Tibial artery (tissue), 4 donors: ENCODE data around the gene PPAT.

Source experiments
- DNase-seq, 2 donors: peaks; one replicate each; pipeline ENCODE4 v3.0.0-alpha.2; 2019
- H3K27ac ChIP-seq, 2 donors: fragments of 200-600 bp; sonication (generic) in 1 of 2; 1 replicate in 1 of 2; 2 replicates in 1 of 2; pipeline ENCODE4 v1.5.1; 2018 to 2019; ENCODE audit warnings: mild to moderate bottlenecking in 1 of 2
- H3K27me3 ChIP-seq, 2 donors: fragments of 200-600 bp; sonication (generic) in 1 of 2; one replicate each; pipeline versions ENCODE4 v1.5.1 to v1.6.0; 2016 to 2019
- H3K36me3 ChIP-seq, 3 donors: fragments of 200-600 bp; sonication (generic) in 2 of 3; one replicate each; pipeline ENCODE4 v1.5.1; 2016 to 2019; ENCODE audit warnings: mild to moderate bottlenecking in 2 of 3
- H3K4me1 ChIP-seq, 4 donors: fragments of 200-600 bp; sonication (generic) in 2 of 4; 1 replicate in 3 of 4; 2 replicates in 1 of 4; pipeline ENCODE4 v1.5.1; 2016 to 2019
- H3K4me3 ChIP-seq, 2 donors: fragments of 200-600 bp; sonication (generic) in 1 of 2; 1 replicate in 1 of 2; 2 replicates in 1 of 2; pipeline ENCODE4 v1.5.1; 2018 to 2019; ENCODE audit warnings: mild to moderate bottlenecking in 2 of 2
- H3K9me3 ChIP-seq, 3 donors: fragments of 200-600 bp; sonication (generic) in 1 of 3; one replicate each; pipeline ENCODE4 v1.5.1; 2016 to 2019
- CTCF ChIP-seq, 2 experiments: fragments of 200-600 bp in 1 of 2; fragments of 450-650 bp in 1 of 2; IDR thresholded peaks; one replicate each; pipeline ENCODE4 v1.5.1; 2017 to 2019; ENCODE audit warnings: antibody characterized with exemption in 2 of 2, mild to moderate bottlenecking in 1 of 2, moderate library complexity in 1 of 2
- intact Hi-C: fragments of 100-400 bp; cut with DNase I; formaldehyde crosslinking; loops from one replicate; pipeline ENCODE4 v1.15.0; 2023; ENCODE audit warnings: low total_unique reads

Gene PPAT

DNA sequence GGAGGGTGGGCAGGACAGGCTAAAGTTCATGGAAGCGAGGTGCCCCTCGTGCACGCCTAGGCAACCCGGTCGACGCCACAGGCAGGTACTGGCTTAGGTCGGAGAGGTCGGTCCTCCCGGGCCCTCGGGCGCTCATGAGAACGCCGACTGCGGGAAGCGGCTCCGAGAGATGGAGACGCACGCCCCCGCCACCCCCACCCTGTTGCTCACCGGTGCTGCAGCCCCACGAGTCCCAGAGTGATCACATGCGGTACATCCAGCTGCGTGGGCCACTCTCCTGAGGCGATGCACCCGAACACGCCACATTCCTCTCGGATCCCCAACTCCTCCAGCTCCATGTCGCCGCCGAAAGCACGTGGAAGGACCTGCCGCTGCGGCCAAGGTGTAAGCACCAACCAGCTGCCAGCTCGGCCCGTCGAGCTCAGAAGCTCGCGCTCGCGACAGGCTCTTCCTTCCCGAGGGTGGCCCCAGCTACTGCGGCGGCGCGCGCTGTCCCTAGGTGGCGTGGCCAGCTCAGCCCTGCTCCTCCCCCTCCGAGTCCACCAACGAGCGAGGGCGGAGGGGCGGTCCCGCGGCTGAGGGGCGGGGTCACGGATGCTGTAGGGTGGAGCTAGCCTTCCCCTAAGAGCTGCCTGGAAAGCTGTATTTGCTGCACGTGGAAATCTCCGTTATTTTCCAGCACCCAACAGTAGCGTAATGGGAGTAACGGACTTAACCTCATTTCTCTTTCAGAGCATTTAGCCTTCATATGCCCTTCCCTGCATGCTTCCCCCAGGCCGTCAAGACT is at the start of gene PPAT:
PPAT (minus strand) TSS at position 476 of the 787 bp plus-strand sequence; CDS start at position 338, 138 bp downstream.
- DNase-seq = peak; percentile 97 to 99
- Histone ChIP-seq H3K36me3 (no peaks in the 10 kb centered on the region), H3K27ac (peak within 1 kb of the TSS; percentile 84 to 92), H3K4me1 (peaks cover 0 to 22% (median 10%) of the 10 kb centered on the region in 4 donors), H3K27me3 (no peaks in the 10 kb centered on the region), H3K9me3 (no peaks in the 10 kb centered on the region), H3K4me3 (peak within 1 kb of the TSS; percentile 80 to 82)
- TF ChIP-seq CTCF (IDR thresholded peaks at IDR 0.05) = peak in 1 of 2 experiments; percentile 46
- intact Hi-C loops = loop anchor here (2.0 to 10.0 kb wide), 2 partner anchors 31 to 359 kb away; partner anchors contain the start of gene SRP72

- TF ChIP-seq CTCF (IDR thresholded peaks at IDR 0.05) = no peak
- DNase-seq = no peak
- Histone ChIP-seq H3K27ac (no peak overlapping the region), H3K27me3 (no peaks in the 10 kb centered on the region), H3K36me3 (peaks cover 71 to 95% (median 71%) of the 10 kb centered on the region in 3 donors), H3K4me3 (no peak overlapping the region), H3K9me3 (no peaks in the 10 kb centered on the region), H3K4me1 (no peaks in the 10 kb centered on the region)
- intact Hi-C loops = no loop called here
Measured at GRCh38 chr4:56480691-56481090, 45.3 kb upstream of the PPAT start.

DNA sequence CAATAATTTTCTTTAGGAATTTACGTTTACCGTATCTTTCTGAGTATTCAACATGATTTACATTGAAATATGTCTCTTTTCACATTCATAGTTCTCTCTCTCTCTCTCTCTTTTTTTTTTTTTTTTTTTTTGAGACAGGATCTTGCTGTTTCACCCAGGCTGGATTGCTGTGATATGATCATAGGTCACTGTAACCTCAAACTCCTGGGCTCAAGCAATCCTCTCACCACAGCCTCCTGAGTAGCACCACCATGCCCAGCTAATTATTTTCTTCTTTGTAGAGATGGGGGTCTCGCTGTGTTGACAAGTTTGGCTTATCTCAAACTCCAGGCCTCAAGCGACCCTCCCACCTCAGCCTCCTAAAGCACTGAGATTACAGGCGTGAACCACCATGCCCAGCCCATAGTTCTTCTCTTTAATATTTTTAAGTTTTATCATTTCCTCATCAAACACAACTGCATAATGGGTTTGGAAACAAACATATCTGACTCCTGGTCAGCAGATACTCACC is 41.8 kb upstream of the PPAT start:
- TF ChIP-seq CTCF (IDR thresholded peaks at IDR 0.05) = no peak
- Histone ChIP-seq H3K4me3 (no peak overlapping the region), H3K9me3 (no peaks in the 10 kb centered on the region), H3K4me1 (no peaks in the 10 kb centered on the region), H3K27ac (no peak overlapping the region), H3K36me3 (peaks cover 72 to 96% (median 81%) of the 10 kb centered on the region in 3 donors), H3K27me3 (no peaks in the 10 kb centered on the region)
- intact Hi-C loops = no loop called here
- DNase-seq = no peak

GRCh38 chr4:56475917-56476316 is 40.5 kb upstream of the PPAT start:
- intact Hi-C loops = no loop called here
- H3K36me3 ChIP-seq = peaks cover 80 to 98% (median 85%) of the 10 kb centered on the region in 3 donors
- no peak for DNase-seq
- TF ChIP-seq CTCF (IDR thresholded peaks at IDR 0.05) = no peak
- H3K27ac ChIP-seq = no peak overlapping the region
- no peaks in the 10 kb centered on the region for H3K27me3 ChIP-seq
- no peak overlapping the region for H3K4me3 ChIP-seq
- H3K4me1 ChIP-seq = no peaks in the 10 kb centered on the region
- no peaks in the 10 kb centered on the region for H3K9me3 ChIP-seq

DNA sequence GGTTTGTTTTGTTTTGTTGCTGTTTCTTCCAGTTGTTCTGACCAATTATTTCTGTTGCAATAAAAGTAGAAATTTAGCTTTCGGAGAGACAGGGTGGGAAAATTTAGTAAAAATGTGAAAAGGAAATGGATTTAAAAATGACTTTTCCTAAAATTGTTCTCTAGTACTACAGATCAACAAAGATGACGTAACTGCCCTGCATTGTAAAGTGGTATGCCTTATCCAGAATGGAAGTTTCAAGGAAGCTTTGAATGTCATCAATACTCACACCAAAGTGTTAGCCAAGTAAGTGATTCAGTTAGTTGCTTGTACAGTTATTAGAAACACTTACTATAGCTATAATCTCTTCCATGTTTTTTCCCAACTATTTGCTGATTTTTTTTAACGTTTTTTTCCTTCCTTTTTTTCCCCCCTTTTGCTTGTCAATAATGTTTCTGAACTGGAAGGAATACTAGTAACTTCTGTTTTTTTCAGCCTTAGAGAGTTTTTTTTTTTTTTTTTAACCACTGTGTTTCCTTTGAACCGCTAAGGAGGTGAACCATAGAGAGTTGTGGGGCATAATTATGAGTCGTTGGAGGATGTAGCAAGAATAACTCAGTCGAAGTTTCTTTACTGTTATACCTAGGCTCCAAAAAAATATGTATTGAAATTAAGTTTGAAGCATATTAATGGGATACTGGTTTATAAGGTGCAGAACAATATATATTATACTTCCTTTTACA is 34.2 kb upstream of the PPAT start:
- H3K4me3 ChIP-seq = no peak overlapping the region
- no peaks in the 10 kb centered on the region for H3K27me3 ChIP-seq
- H3K4me1 ChIP-seq = peaks cover 0 to 32% (median 23%) of the 10 kb centered on the region in 4 donors
- no peaks in the 10 kb centered on the region for H3K9me3 ChIP-seq
- no peak for TF ChIP-seq CTCF (IDR thresholded peaks at IDR 0.05)
- H3K27ac ChIP-seq = no peak overlapping the region
- peaks cover 30 to 43% (median 33%) of the 10 kb centered on the region in 3 donors for H3K36me3 ChIP-seq
- intact Hi-C loops = loop anchor here (10.0 kb wide), 1 partner anchor 55 kb away; no protein-coding TSS in a partner anchor
- DNase-seq = no peak
